Natural killer cell treated with Interleukin-12 subunit alpha and Interleukin-12 subunit beta and Interleukin-15 and Interleukin-18, amount 100 ng/mL, for 72 hours (primary cell): ENCODE data around the gene CD7. TPM values are rescaled to one million over a fixed set of nuclear protein-coding genes. Genes with fewer than 3 reads are reported as not detected.
"Not testable (repeated sequence)": the region's sequence is repeated elsewhere in the genome, so short reads cannot be mapped to it uniquely, and the experiment has no call there.

ENCODE experiments used
- ATAC-seq, 2 donors: fragments of 150-1000 bp; cut with Tn5 transposase in 1 of 2; sonication (Bioruptor Pico), chemical (Tn5 transposase) in 1 of 2; 2 replicates each; pipeline ENCODE4 v1.10.0; 2021
- DNase-seq: peaks from one replicate; pipeline ENCODE4 v3.0.0; 2022; ENCODE audit warnings: low spot score
- H3K27ac Mint-ChIP-seq, 2 donors: 1 replicate in 1 of 2; 2 replicates in 1 of 2; pipeline ENCODE4 v1.8.0; 2022; ENCODE audit warnings: mixed read lengths in 2 of 2, mild to moderate bottlenecking in 1 of 2, moderate library complexity in 1 of 2
- H3K27me3 Mint-ChIP-seq, 2 donors: 1 replicate in 1 of 2; 2 replicates in 1 of 2; pipeline ENCODE4 v1.8.0; 2022; ENCODE audit warnings: mixed read lengths in 2 of 2
- H3K36me3 Mint-ChIP-seq: one replicate; pipeline ENCODE4 v1.8.0; 2022; ENCODE audit warnings: mixed read lengths
- H3K4me1 Mint-ChIP-seq, 2 donors: 1 replicate in 1 of 2; 2 replicates in 1 of 2; pipeline ENCODE4 v1.8.0; 2022; ENCODE audit warnings: low read depth in 2 of 2, mixed read lengths in 2 of 2, mild to moderate bottlenecking in 1 of 2
- H3K4me3 Mint-ChIP-seq: one replicate; pipeline ENCODE4 v1.8.0; 2022; ENCODE audit warnings: mixed read lengths
- H3K9me3 Mint-ChIP-seq: 2 replicates; pipeline ENCODE4 v1.8.0; 2022; ENCODE audit warnings: mixed read lengths
- total RNA-seq, 2 donors: library from RNA; stranded (reverse); gene quantifications; one replicate each; pipeline ENCODE4 v1.2.3, GENCODE V29; 2022

The CD7 gene
- total RNA-seq, 2 donors from 2014 or later: 61.8 to 73.6 TPM

- ATAC-seq (peak; percentile 75 to 79), DNase-seq (peak; percentile 78)
- H3K27ac Mint-ChIP-seq: no peak overlapping the region
- H3K4me3 Mint-ChIP-seq: no peak overlapping the region
- no peaks in the 10 kb centered on the region for H3K27me3 Mint-ChIP-seq
- H3K9me3 Mint-ChIP-seq: no peaks in the 10 kb centered on the region
- peaks cover 0 to 14% of the 10 kb centered on the region in 2 donors for H3K4me1 Mint-ChIP-seq
- no peaks in the 10 kb centered on the region for H3K36me3 Mint-ChIP-seq
Measured at GRCh38 chr17:82351713-82352488, 34.5 kb upstream of the CD7 start.

GRCh38 chr17:82351254-82351712 lies 33.9 kb upstream of the CD7 start:
- ATAC-seq: peak in 1 of 2 donors; percentile 15
- H3K27me3 Mint-ChIP-seq: peaks cover 0 to 3% of the 10 kb centered on the region in 2 donors
- H3K4me3 Mint-ChIP-seq: no peak overlapping the region
- H3K36me3 Mint-ChIP-seq: no peaks in the 10 kb centered on the region
- H3K9me3 Mint-ChIP-seq: no peaks in the 10 kb centered on the region
- no peak for DNase-seq
- H3K4me1 Mint-ChIP-seq: peaks cover 0 to 18% of the 10 kb centered on the region in 2 donors
- no peak overlapping the region for H3K27ac Mint-ChIP-seq

DNA sequence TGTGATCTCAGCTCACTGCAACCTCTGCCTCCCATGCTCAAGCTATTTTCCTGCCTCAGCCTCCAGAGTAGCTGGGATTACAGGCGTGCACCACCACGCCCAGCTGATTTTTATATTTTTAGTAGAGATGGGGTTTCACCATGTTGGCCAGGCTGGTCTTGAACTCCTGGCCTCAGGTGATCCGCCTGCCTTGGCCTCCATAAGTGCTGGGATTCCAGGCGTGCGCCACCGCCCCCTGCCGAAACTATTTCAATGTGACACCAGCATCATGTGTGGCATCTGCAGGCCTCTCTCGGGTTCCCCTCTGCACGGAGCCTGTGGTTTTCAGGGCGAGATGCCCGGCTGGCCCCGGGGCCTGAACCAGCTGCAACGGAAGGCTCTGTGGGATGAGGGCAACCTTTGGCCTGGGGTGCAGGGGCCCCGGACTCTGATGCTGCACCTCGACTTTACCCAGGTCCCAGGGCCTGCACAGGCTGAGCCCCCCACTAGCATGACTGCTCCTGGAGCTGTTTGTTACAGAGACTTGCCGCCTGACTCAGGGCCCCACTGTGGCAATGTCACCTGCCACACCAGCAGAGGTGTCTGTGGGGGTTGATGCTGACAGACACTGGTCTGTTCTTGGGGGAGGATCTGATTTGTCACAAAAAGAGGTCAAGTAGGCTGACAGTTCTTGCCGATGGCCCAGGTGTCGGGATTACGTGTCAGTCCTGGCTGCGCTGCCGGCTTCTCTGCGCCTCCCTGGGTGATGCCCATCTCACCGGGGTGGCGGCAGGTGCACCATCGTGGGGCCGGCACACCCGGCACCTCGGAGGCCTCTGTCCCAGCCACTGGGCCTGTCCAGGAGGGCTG lies 33.0 kb upstream of the CD7 start:
- H3K27me3 Mint-ChIP-seq: peaks cover 0 to 4% of the 10 kb centered on the region in 2 donors
- H3K36me3 Mint-ChIP-seq: no peaks in the 10 kb centered on the region
- peaks cover 0 to 20% of the 10 kb centered on the region in 2 donors for H3K4me1 Mint-ChIP-seq
- DNase-seq (no peak), ATAC-seq (peak; percentile 71 to 79)
- no peak overlapping the region for H3K4me3 Mint-ChIP-seq
- H3K27ac Mint-ChIP-seq: peak overlapping the region in 1 of 2 donors; percentile 33
- no peaks in the 10 kb centered on the region for H3K9me3 Mint-ChIP-seq

DNA sequence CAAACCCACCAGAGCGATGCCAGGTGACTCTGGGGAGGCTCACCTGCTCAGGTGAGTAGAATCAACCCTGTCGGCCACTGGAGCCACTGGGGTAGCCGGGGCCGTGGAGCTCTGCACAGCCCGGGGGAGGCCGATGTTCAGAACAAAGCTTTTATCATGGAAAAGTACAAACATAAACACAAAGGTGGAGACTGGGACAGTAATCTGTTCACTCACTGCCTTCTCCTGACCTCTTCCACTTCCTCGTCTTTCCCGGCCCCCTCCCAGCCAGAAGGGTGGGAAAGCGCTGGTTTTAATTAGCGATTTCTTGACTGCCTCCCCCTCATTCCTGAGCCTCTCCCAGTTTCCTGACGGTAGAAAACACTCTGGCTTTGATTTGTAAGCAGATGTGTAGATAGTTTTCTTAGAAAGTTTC lies 31.9 kb upstream of the CD7 start:
- Mint-ChIP-seq H3K4me1 (peaks cover 0 to 20% of the 10 kb centered on the region in 2 donors), H3K9me3 (no peaks in the 10 kb centered on the region), H3K27ac (no peak overlapping the region), H3K4me3 (no peak overlapping the region), H3K27me3 (peaks cover 0 to 4% of the 10 kb centered on the region in 2 donors), H3K36me3 (no peaks in the 10 kb centered on the region)
- DNase-seq (no peak), ATAC-seq (no peak)

GRCh38 chr17:82348866-82349265 lies 31.5 kb upstream of the CD7 start:
- Mint-ChIP-seq H3K4me3 (no peak overlapping the region), H3K9me3 (no peaks in the 10 kb centered on the region), H3K4me1 (peaks cover 0 to 20% of the 10 kb centered on the region in 2 donors), H3K27me3 (peaks cover 0 to 4% of the 10 kb centered on the region in 2 donors), H3K36me3 (no peaks in the 10 kb centered on the region), H3K27ac (no peak overlapping the region)
- DNase-seq (no peak), ATAC-seq (no peak)

DNA sequence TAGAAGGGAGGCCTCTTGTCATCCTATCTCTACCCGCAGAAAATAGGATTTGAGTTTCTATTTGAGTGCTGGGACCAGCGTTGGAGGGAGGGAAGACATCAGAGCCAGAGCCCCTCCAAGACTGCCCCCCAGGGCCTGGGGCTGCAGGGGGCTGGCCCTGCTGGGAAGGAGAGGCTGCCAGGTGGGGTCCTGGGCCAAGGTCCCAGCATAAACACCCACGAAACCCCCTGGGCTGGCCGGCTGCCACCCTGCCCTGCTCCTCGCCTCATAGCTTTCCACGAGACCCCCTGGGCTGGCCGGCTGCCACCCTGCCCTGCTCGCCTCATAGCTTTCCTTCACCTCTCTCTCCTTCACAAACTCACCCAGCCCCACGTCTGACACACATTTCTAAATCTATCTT lies 31.0 kb upstream of the CD7 start:
- no peak overlapping the region for H3K4me3 Mint-ChIP-seq
- H3K4me1 Mint-ChIP-seq: peaks cover 0 to 20% of the 10 kb centered on the region in 2 donors
- no peaks in the 10 kb centered on the region for H3K36me3 Mint-ChIP-seq
- DNase-seq: no peak
- no peak overlapping the region for H3K27ac Mint-ChIP-seq
- H3K27me3 Mint-ChIP-seq: peaks cover 0 to 4% of the 10 kb centered on the region in 2 donors
- no peaks in the 10 kb centered on the region for H3K9me3 Mint-ChIP-seq
- no peak for ATAC-seq

DNA sequence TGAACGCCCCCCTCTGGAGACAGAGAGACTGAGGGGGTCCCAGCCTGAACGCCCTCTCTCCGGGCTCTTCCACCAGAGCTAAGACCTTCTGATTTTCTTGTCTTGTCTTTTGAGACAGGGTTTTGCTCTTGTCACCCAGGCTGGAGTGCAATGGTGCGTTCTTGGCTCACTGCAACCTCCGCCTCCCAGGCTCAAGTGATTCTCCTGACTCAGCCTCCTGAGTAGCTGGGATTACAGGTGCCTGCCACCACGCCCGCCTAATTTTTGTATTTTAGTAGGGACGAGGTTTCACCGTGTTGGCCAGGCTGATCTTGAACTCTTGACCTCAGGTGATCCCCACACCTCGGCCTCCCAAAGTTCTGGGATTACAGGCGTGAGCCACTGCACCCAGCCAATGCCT lies 30.6 kb upstream of the CD7 start:
- not testable (repeated sequence) for H3K36me3 Mint-ChIP-seq, H3K9me3 Mint-ChIP-seq, H3K27ac Mint-ChIP-seq, DNase-seq, ATAC-seq, H3K4me3 Mint-ChIP-seq, H3K27me3 Mint-ChIP-seq
- H3K4me1 Mint-ChIP-seq: peaks cover 0 to 20% of the 10 kb centered on the region in 2 donors

GRCh38 chr17:82346342-82347300 lies 29.2 kb upstream of the CD7 start:
- no peak for DNase-seq
- no peak overlapping the region for H3K27ac Mint-ChIP-seq
- H3K27me3 Mint-ChIP-seq: peaks cover 0 to 4% of the 10 kb centered on the region in 2 donors
- no peak for ATAC-seq
- no peaks in the 10 kb centered on the region for H3K36me3 Mint-ChIP-seq
- H3K4me1 Mint-ChIP-seq: peaks cover 0 to 16% of the 10 kb centered on the region in 2 donors
- H3K9me3 Mint-ChIP-seq: no peaks in the 10 kb centered on the region
- no peak overlapping the region for H3K4me3 Mint-ChIP-seq

DNA sequence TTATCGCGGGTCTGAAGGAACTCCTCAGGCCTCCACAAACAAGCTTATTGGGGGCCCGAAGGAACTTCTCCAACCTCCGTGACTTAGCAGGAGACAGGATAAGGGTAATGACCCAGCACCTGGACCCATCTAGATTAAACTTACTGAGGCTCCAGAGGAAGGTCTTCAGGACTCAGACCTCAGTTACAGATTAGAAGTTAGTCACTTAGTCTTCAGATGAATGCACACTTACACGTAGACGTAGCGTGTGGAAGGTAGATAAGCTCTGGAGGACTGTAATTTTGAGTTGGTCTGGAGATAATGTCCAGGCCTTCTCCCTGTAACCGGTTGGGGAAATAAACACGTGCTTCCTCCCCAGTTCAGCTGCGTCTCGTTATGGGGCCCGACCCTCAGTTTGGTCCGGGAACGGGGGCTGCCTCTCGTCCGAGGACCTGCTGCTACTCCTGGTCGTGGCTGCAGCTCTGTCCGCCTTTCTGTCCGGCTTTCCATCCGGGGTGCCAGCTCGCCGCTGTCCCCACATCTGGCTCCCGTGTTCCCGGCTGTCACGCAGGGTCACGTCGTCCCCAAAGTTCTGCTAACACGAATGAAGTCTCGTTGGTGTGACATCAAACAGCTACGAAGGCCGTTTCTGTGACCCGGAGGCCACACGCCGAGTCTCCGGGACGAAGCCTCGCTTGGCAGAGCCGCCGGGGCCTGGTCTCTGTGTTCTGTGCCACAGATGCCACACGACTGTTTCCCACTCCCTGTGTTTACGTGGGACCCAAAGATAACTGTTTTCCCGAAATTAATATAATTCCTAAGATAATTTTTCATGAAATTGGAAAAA lies 28.0 kb upstream of the CD7 start:
- Mint-ChIP-seq H3K27me3 (peaks cover 0 to 4% of the 10 kb centered on the region in 2 donors), H3K4me3 (no peak overlapping the region), H3K9me3 (no peaks in the 10 kb centered on the region), H3K27ac (no peak overlapping the region), H3K4me1 (peaks cover 0 to 8% of the 10 kb centered on the region in 2 donors), H3K36me3 (no peaks in the 10 kb centered on the region)
- no peak for DNase-seq
- no peak for ATAC-seq

DNA sequence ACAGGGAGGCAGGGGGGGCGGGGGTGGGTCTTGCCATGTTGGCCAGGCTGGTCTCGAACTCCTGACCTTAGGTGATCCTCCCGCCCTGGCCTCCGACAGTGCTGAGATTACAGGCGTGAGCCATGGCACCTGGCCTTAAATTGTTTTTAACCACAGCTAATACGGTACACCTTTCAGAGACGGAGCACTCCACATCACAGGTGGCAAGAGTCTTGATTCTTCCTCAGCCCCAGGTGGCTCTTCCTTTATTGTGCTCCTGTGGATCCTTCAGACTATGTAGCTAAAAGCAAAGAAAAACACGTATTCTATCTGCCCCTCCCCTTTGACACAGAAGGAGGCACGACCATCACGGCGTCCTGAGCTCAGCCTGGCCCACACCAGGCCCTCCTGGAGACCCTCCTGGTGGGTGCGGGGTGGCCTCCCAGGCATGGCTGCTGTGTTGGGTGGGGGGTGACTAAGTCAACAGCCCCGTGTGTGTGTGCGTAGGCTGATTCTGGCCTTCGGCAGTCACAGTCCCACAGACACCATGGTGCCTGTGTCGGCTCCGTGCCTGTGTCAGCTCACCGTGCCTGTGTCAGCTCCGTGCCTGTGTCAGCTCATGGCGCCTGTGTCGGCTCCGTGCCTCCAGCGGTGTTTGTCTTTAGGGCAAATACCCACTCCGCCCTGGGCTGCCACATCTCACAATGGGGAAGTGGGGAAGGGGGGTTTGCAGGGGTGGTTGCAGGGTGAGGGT lies 26.9 kb upstream of the CD7 start:
- Mint-ChIP-seq H3K27me3 (peaks cover 0 to 4% of the 10 kb centered on the region in 2 donors), H3K9me3 (no peaks in the 10 kb centered on the region), H3K4me1 (peaks cover 0 to 6% of the 10 kb centered on the region in 2 donors), H3K4me3 (no peak overlapping the region), H3K36me3 (no peaks in the 10 kb centered on the region), H3K27ac (no peak overlapping the region)
- DNase-seq (no peak), ATAC-seq (no peak)

- peaks cover 0 to 6% of the 10 kb centered on the region in 2 donors for H3K4me1 Mint-ChIP-seq
- ATAC-seq (no peak), DNase-seq (no peak)
- no peaks in the 10 kb centered on the region for H3K36me3 Mint-ChIP-seq
- no peak overlapping the region for H3K4me3 Mint-ChIP-seq
- peaks cover 0 to 4% of the 10 kb centered on the region in 2 donors for H3K27me3 Mint-ChIP-seq
- no peaks in the 10 kb centered on the region for H3K9me3 Mint-ChIP-seq
- H3K27ac Mint-ChIP-seq: no peak overlapping the region
Measured at GRCh38 chr17:82343560-82343959, 26.2 kb upstream of the CD7 start.
